Limb (tissue), 2 donors: Measurements from ENCODE around the gene APP.

Experiments
- DNase-seq, 2 donors: peaks; one replicate each; pipeline ENCODE4 v3.0.0-alpha.2; 2016; ENCODE audit errors: extremely low spot score in 2 of 2

The APP gene

DNA sequence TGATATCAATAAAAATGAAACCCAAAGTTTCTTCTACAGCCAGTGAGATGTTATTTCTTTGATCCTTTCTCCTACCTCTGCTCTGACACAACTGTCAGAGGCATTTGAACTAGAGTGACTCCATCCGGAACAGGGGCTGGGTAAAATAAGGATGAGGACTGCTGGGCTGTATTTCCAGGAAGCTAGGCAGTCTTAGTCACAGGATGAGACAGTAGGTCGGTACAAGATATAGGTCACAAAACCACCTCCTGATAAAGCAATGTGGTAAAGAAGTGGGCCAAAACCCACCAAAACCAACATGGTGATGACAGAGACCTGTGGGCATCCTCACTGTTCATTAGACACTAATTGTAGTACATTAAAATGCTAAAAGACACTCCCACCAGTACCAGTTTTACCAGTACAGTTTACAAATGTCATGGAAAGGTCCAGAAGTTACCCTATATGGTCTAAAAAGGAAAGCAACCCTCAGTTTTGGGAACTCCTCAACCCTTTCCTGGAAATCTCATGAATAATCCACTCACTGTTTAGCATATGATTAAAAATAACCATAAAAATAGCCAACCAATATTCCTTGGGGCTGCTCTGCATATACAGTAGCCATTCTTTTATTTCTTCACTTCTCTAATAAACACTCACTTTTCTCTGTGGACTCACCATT lies 339.1 kb downstream of the APP start:
- no peak for DNase-seq
